ENCODE data around the gene RASL12.
"Not testable (repeated sequence)": the region's sequence is repeated elsewhere in the genome, so short reads cannot be mapped to it uniquely, and the experiment has no call there.

Gene RASL12

DNA sequence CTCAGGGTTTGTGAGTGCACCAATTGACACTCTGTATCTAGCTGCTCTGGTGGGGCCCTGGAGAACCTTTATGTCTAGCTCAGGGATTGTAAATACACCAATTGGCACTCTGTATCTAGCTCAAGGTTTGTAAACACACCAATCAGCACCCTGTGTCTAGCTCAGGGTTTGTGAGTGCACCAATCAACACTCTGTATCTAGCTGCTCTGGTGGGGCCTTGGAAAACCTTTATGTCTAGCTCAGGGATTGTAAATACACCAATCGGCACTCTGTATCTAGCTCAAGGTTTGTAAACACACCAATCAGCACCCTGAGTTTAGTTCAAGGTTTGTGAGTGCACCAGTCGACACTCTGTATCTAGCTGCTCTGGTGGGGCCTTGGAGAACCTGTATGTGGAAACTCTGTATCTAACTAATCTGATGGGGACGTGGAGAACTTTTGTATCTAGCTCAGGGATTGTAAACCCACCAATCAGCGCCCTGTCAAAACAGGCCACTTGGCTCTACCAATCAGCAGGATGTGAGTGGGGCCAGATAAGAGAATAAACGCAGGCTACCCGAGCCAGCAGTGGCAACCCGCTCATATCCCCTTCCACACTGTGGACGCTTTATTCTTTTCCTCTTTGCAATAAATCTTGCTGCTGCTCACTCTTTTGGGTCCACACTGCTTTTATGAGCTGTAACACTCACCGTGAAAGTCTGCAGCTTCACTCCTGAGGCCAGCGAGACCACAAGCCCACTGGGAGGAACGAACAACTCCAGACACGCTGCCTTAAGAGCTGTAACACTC, 8.0 kb upstream of the RASL12 start:
- DNase-seq (ENCODE audit: low read depth in 1 of 2, low spot score in 1 of 2) = not testable (repeated sequence)

DNA sequence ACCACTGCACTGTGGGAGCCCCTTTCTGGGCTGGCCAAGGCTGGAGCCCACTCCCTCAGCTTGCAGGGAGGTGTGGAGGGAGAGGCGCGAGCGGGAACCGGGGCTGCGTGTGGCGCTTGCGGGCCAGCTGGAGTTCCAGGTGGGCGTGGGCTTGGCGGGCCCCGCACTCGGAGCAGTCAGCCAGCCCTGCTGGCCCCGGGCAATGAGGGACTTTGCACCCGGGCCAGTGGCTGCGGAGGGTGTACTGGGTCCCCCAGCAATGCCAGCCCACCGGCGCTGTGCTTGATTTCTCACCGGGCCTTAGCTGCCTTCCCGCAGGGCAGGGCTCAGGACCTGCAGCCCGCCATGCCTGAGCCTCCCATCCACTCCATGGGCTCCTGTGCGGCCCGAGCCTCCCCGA, 7.2 kb upstream of the RASL12 start:
- not testable (repeated sequence) for DNase-seq (ENCODE audit: low read depth in 1 of 2, low spot score in 1 of 2)

DNA sequence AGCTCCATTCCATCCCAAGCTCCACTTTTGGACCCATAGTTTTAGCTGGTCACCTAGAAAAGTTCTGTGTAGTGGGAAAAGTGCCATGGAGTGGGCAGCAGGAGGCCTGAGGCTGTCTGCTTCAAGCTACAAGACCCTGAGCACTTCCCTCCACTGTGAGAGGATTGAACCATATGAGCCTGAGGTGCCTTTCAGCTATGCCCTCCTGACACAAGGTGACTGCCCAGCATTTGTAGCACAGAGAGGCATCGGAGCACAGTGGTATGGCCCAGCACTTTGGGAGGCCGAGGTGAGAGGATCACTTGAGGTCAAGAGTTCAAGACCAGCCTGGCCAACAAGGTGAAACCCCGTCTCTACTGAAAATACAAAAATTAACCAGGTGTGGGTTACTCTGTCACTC, 4.8 kb upstream of the RASL12 start:
- no peak for DNase-seq (ENCODE audit: low read depth in 1 of 2, low spot score in 1 of 2)

DNA sequence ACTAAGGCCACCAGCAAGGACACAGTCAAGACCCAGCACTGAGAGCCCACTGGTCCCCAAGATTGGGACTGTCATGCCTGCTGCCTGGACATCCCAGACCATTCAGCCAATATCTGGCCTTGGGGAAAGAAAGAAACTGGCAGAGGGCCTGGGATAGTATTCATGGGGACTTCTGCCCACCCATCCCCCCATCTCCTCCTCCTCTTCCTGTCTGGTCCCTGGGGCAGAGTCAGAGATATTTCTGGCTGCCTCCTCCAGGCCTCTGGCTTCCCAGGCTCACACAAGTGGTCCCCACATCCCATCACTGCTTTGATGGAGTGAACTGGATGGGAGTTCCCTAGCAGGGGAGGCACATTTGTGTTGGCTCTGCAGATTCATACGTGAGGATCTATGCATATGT, 4.2 kb upstream of the RASL12 start:
- DNase-seq (ENCODE audit: low read depth in 1 of 2, low spot score in 1 of 2) = no peak

DNA sequence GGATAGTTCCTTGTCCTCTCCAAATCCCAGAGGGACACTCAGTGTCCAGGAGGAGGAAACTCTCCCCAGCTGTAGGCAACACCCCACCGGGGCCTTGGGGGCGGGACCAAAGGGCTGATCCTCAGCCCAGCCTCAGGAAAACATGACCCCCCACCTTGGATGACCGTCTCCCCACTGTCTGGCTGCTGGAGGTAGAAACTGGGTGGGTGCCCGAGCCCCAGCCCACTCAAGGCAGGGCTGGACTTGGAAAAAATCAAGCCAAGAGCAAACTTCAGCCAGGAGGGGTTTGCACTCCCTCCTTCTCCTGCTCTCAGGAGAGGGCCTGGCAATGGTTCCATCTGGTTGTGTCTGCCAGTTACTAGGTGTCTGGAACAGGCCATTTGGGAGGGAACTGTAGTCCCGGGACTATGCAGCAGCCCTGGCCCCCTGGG, 3.6 kb upstream of the RASL12 start:
- no peak for DNase-seq (ENCODE audit: low read depth in 1 of 2, low spot score in 1 of 2)

DNA sequence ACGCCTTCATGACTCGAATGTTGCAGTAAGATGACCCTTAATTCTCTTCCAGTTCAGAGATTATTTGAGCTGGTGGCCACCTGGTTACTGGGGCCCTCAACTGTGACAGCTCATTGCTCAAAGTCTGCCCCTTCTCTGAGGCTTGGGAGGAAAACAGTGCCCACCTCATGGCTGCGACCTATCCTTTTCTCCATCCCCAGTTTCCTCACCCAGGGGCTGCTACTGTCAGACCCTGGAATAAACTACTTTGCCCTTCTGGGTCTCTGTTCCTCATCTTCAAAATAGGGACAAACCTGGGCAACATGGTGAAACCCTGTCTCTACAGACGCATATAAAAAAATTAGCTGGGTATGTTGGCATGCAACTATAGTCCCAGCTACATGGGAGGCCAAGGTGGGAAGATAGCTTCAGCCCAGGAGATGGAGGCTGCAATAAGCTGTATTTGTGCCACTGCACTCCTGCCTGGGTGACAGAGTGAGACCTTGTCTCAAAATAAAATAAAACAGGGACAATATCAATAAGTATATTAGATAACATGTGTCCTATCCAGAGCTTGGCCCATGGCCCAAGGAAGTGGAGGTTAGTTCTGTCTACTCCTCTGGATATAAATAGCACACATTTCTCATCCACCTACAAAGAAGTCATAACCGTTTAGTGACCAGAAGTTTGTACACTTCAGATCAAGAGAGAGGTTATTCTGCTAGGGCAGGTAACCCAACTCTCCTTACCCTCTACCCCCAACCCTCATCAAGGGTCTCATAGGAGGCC, 2.2 kb upstream of the RASL12 start:
- DNase-seq (ENCODE audit: low read depth in 1 of 2, low spot score in 1 of 2) = no peak

DNA sequence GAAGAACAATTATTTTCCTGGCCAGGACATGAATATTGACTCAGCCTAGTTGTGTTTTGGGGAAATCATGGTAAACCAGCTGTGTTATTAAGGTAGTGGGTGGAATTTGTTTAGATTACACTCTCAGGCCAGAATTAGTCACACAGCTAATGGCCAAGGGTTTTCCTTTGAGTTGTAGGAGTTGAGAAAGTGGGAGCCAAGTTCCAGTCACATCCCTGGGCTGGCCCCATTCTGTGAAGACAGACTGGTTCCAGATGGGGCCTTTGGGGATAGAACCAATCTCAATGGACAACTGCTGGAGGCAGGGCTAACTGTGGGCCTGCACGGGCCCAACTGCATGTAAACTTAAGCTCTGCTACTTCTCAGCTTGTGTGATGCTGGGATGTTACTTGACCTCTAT, 1.4 kb upstream of the RASL12 start:
- no peak for DNase-seq (ENCODE audit: low read depth in 1 of 2, low spot score in 1 of 2)

DNA sequence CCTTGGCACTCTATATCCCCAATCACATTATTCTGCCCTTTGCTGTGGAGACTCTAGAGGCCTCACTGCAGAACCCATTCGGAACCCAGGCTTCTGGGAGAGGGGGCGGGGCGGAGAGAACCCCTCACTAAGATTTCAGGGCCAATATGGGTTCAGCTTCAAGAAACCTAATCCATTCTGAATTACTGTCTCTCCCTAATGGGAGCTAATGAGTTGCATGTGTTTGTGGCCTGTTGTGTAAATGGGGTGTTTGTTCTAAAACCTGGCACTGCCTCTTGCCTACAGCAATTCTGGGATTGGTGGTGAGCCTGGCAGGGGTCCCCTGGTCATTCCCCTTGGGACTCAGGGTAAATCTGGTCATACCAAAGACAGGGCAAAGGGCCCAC, 605 bp upstream of the RASL12 start:
- DNase-seq (ENCODE audit: low read depth in 1 of 2, low spot score in 1 of 2) = no peak

DNA sequence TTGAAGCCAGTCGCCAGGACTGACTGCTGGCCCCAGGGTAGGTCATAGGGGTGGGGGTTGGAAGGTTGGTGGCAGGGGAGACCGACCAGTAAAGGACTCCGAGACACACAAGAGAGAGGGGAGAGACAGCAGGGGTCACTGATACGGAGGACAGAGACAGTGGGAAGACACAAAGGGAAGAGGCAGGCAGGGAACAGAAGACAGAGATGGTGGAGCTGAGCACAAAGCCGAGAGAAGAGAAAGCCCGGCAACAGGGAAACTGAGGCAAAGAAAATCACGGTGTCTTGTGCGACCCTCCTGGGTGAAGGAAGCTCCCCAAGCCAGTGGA, 510 bp downstream of the RASL12 start:
- no peak for DNase-seq (ENCODE audit: low read depth in 1 of 2, low spot score in 1 of 2)

DNA sequence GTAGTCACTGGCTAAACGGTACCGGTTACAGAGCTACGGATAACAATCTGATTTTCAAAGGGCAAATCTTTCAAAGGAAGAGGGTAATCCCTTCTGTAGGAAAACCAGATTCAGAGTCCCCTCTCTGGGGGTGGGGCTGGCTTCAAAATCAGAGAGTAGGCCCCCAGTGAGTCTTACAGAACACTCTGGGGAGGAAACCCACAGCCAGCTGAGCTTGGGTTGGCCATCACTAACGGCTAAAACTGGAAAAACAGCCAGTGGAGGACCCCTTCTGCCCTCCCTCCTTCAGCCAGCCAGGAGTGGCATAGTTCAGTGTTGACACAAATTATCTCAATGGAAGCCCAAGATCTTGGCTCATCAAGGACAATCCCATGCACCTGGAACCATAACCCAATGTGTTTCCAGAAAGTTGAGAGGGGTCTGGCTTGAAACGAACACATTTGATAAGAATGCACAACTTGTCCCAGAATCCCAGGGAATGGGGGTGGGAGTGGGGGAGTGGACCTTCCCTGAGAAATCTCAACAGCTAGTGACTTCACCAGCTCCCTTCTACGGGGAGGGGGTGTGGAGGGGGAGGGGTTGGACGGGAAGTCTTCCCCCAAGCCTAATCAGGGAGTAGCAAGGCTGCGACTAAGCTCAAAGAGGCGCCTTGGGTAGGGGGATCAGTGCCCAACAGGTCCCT, 1.0 kb downstream of the RASL12 start:
- no peak for DNase-seq (ENCODE audit: low read depth in 1 of 2, low spot score in 1 of 2)

DNA sequence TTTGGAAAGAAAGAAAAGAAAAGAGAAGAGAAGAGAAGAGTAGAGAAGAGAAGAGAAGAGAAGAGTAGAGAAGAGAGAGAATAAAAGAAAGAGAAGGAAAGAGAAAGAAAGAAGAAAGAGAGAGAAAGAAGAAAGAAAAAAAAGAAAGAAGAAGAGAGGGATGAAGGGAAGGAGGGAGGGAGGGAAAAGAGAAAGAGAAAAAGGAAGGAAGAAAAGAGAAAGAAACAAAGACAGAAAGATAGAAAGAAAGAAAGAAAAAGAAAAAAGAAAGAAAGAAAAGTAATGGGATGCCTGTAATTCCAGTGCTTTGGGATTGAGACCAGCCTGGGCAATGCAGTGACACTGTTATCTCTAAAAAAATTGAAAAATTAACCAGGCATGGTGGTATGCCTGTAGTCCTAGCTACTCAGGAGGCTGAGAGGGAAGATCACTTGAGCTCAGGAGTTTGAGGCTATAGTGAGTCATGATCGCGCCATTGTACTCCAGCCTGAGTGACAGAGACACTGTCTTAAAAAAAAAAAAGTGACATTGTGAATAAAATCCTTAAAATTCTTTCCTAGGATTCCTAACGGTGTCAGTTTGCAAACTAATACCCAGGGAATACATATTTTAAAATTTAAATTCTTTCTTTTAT, 1.7 kb downstream of the RASL12 start:
- no peak for DNase-seq (ENCODE audit: low read depth in 1 of 2, low spot score in 1 of 2)

DNA sequence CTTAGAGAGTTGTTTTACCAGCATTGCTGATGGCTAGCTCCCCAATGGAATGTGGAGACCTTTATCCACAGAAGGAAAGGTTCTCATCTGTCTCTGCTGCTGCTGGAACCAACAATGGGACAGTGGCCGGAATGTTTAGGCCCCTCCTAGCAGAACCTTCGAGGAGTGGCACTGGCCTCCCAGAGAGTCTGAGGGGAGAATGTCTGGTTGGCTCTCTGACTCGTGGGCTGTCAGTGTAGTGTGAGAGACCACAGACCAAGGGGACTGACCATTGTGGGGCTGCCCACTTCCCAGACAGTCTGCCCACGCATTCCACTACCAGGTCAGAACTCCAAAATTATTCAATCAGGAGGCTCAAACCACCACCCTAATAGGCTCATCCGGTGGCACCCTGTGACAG, 5.1 kb downstream of the RASL12 start:
- DNase-seq (ENCODE audit: low read depth in 1 of 2, low spot score in 1 of 2) = no peak

DNA sequence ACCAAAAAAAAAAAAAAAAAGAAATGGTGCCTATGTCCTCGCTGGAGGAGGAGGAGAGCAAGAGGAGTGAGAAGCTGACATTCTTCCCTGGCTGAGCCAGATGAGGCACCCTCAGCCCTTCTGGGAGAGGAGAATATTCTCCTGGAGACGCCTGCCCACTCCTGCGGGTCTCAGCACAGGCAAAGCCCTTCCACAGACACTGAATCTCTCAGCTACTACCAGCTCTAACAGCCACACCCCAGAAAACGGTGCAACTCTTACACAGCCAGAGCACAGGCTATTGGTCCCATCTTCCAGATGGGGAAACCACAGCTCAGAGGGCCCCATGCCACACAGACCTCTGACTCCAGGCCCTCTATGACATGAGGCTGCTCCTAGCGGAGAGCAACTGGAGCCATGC, 5.7 kb downstream of the RASL12 start:
- no peak for DNase-seq (ENCODE audit: low read depth in 1 of 2, low spot score in 1 of 2)

DNA sequence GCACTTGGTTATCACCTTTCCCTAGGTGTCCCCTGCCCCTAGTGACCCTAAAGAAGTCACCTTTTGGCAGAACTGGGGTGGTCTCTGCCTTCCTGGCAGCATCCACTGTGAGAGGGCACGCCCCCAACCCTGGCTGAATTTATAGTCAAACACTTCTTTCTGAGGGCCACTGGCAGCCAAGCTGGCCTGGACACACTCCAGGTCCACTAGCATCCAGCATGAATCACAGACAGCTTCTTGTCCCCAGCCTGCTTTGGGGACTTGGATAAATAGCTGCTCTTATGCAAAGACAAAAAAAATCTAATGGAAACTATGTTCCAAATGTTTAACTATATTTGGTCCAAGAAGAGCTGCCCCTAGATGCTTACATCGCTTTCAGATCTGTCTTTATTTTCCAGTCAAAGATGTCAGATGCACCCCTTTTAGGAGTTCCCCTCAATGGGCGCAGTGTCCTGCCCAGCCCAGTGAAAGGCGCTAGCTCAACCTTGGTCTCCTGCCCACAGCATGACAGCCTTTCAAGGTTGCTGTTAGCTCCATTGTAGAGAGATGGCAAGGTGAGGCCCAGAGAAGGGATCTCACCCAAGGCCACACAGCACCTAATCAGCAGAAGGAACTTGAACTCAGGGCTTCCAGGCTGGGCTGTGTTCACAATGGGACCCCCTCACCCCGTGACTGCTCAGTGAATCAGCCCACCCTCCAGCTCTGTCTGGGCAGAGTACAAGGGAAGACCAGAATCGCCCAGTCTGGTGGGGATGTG, 7.0 kb downstream of the RASL12 start:
- DNase-seq (ENCODE audit: low read depth in 1 of 2, low spot score in 1 of 2) = no peak

DNA sequence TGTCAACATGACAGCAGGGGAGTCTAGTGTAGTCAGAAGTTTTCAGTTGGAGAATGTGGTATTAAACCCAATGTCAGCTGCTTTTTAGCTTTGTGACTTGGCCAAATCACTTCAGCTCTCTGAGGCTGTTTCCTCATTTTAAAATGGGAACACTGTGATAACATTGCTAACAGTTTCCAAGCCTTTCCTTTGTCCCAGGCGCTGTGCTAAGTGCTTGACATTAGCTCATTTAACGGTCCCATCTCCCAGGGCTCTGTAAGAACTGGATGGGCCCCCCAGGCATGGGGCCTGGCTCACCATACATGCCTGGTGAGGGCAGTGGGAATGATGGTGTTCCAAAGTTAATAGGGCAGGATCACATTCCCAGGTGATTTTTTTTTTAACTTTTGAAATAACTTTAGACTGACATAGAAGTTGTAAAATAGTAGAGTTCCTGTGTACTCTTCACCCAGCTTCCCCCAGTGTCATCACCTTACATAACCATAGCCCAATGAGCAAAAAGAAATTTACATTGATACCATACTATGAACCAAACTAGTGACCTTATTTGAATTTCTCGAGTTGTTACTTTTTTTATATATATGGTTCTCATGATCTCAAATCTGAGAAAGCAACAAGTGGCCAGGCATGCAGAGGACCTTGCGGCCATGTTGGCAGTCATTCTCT, 7.7 kb downstream of the RASL12 start:
- no peak for DNase-seq (ENCODE audit: low read depth in 1 of 2, low spot score in 1 of 2)

DNA sequence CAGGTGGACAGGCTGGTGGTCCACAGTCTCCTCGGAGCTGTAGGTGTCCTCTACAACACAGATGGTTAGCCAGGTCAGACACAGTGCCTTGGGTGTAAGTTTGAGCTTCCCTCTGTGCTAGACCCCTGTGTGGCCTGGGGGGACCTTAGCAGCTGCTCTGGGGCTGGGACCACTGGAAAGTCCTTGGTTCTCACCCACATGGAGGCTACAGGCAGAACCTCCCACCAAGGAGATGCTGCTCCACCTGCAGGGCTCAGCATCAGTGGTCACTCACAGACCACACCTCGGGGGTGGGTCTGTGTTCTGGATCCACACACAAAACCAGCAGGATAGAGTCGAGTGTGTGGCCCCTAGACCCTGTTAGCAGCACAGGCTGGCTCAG, 8.4 kb downstream of the RASL12 start:
- DNase-seq (ENCODE audit: low read depth in 1 of 2, low spot score in 1 of 2) = no peak

DNA sequence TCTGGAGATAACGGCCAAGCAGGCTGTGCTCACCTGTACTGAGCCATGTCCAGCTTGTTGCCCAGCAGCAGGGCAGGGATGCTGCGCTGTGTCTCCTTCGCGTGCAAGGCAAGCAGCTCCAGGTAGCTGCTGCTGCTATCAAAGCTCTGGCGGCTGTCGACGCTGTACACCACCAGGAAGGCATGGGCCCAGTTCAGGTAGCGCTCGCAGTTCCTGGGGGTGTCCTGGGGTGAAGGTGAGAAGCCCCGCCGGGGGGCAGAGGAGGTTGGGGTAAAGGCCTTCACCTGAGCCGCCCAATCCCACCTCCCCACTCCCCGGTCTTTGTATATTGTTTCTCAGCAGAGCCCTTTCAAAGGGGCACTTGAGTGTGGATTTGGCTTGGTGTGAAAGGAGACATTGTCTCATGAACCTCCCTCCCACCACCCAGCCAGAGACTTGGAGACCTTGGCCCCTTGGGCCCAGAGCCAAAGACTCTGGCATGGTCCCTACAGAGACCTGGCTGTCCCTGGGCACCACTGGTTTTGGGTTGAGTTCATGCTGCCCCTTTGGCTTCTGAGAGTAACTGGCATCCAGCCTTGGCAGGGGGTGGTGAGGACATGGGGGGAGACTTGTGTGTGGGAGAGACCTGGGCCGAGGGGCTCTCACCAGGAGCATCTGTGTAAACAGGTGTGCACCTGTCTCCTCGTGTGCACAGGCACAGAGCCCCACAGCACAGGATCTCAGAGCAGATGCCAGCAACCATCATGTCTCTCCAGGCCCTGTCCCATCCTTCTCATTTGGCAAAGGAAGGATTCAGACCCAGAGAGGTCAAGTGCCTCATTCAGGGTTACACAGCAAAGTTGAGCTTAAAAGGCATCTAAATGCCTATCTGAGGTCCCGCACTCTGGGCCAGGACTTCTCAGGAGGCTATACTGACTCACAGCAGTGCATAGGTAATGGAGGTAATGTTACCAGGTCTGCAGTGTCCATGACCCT, 9.1 kb downstream of the RASL12 start:
- no peak for DNase-seq (ENCODE audit: low read depth in 1 of 2, low spot score in 1 of 2)

DNA sequence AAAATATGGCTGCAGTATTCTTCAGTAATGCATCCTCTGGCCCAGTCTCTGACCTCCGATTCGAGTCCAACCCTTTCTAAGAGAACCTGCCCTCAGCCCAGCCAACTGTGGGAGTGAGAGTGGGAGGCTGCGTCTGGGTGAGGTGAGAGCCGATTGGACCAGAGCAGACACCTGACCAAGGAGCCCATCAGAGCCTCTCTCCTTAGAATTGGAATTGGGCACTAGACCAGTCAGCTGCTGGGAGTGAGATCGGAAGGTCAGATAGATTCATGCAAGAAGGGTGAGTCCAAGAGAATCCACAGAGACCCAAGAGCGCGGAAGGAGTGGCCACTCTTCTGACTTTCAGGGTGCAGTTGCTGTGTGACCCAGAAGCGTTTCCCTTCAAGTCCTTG, 10.2 kb downstream of the RASL12 start:
- DNase-seq (ENCODE audit: low read depth in 1 of 2, low spot score in 1 of 2) = no peak

DNA sequence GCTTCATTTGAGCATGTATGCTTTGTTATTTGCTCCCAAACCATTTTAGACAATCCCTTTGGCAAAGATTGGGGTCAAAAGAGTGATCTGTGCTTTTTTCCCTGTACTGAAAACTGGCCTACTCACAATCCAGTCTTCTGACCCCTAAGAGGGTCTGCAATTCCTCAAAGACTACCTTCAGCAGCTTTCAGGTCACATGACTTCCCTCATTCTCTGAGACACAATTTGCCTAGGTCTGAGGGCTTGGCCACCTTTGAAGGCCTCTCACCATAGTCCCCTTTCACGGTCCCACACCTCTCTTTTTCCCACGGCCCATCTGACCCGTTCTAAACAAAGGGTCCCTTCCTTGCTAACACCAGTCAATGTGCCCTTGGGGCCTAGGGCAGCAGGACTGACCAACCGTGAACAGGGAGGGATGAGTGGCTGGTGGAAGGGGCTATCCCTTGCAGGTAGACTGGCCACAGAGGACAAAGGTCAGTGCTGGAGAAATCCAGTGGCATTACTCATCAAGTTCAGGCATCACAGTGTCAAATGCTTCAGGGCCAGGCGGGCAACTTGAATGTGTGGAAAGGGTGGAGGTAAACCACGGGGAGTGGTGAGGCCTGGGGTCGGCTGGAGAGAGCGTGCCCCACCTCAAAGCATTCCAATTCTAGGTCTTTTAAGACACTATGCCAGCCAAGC, 10.8 kb downstream of the RASL12 start:
- DNase-seq (ENCODE audit: low read depth in 1 of 2, low spot score in 1 of 2) = no peak

Data from activated CD4-positive, alpha-beta T cell treated with anti-CD3 and anti-CD28 coated beads, Interleukin-2, amount 50 U/mL, for 24 hours (primary cell).